ENCODE measurements around the gene CACNA1B.

CACNA1B gene

GRCh38 chr9:138043411-138044345, 166.1 kb downstream of the CACNA1B start:
- DNase-seq = no peak

- no peak for DNase-seq
These were observed 167.2 kb downstream of the CACNA1B start for GRCh38 chr9:138044485-138045383.

- DNase-seq = no peak
These were observed 168.2 kb downstream of the CACNA1B start for GRCh38 chr9:138045541-138046490.

DNA sequence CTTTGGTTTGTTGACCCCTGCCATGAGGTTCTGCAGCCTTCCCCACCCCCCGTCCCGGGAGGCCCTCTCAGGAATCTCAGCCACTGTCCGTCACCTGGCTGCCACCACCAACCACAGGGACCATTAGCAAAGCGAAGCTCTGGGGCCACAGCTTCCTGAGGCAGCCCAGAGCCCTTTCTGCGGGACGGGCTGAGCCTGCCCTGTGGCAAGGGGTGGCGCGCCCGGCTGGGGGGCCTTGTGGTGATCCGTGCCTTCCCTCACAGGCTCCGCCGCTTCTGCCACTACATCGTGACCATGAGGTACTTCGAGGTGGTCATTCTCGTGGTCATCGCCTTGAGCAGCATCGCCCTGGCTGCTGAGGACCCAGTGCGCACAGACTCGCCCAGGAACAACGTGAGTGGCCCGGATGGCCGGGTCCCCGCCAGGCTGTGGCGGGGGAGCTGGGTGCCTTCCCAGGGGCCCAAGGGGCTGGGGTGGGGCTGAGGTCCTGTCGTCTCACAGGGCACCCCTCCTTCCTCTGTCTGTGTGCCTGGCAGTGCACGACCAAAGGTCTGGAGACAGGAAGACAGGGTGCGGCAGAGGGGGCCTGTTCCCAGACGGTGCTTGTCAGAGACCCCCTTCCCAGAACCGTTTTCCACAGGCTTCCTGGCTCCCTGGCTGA, 169.2 kb downstream of the CACNA1B start:
- no peak for DNase-seq

- DNase-seq = no peak
These were observed 170.0 kb downstream of the CACNA1B start for GRCh38 chr9:138047469-138048040.

- no peak for DNase-seq
These were observed 170.6 kb downstream of the CACNA1B start for GRCh38 chr9:138048184-138048583.

- no peak for DNase-seq
These were observed 171.7 kb downstream of the CACNA1B start for GRCh38 chr9:138049085-138049778.

GRCh38 chr9:138049779-138050471, 172.3 kb downstream of the CACNA1B start:
- DNase-seq = no peak

DNA sequence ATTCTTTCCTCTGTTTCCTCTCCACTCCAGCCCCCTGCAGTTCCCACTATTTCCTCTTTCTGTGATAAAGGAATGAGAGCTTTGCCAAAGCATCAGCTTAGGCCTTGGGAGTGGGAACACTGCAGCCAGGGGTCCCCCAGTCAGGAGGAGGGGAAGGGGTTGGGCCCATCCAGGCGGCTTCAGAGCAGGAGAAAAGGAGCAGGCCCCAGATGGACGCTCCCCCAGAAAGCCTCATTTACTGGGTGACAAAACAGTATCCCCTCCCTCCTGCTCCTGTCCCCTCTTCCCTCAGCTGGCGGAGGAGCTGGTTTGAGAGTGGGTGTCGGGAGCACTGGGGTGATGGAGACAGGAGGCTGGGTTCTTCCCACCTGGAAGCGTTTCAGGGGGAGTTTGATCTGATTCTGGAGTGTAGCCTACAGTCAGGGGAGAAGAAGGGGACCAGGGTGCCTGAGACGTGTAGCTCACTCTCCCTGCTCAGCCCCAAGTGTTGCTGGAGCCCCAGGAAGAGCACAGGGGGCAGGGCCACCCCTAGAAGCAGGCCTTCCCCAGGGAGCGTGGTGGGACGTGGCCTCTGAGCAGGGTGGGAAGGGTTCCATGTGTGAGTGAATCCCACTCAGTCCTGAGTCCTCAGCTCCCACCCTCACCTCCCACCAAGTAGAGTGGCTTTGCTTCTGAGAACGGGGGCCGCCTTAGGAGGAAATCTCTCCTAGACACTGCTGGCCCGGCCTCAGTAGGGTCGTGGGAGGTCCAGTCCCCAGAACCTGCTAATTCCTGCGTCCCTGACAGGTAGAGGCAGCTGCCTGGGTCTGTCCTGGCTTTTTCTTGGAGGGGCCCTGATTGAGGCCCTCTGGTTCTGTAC, 173.1 kb downstream of the CACNA1B start:
- no peak for DNase-seq

GRCh38 chr9:138051586-138052321, 174.2 kb downstream of the CACNA1B start:
- DNase-seq = no peak

DNA sequence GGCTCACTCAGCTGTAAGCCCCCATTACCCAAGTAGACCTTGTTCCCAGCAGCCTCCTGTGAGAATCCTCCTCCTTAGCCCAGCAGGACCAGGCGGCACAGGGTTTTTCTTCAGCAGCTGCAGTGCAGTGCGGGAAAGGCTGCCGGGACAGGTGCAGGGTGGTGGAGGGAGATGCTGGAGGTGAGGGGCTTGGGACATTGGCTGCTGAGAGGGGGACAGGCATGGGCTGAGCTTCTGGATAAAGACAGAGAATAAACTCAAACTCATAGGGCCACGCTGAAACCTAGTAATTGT, 174.7 kb downstream of the CACNA1B start:
- DNase-seq = no peak

GRCh38 chr9:138052635-138053320, 175.2 kb downstream of the CACNA1B start:
- no peak for DNase-seq

- DNase-seq = no peak
These were observed 175.8 kb downstream of the CACNA1B start for GRCh38 chr9:138053321-138053868.

DNA sequence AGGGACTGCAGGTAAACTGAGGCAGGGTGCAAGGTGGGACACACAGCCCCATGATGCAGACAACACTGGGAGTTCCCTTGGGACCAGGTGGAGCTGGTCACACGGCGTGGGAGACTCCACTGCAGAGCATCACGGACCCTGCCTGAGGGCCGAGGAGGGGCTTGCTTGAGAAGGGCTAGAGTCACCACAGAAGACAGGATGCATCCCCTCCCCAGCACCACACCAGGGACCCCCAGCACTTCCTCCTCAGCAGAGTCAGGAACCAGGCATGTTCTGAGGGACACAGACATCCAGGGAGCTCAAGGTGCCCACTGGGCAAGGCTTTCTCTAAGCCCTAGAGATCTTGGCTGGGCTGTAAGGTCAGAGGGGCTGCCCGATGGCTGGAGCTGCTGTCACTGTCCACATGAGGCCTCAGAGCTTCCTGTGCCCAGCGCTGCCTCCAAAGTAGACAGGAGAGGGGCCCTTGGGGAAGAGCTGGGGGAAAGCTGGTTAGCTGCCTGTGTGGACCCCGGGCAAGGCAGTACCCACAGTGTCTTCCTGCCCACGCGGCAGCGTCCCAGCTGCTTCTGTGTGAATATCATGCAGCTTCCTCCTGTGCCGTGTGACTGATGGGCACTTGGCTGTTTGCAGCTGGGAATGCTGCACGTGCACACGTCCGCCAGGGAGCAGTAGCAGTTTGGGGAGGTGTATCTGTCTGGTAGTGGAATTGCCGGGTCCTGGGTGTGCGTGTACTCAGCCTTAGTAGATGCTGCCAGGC, 176.6 kb downstream of the CACNA1B start:
- no peak for DNase-seq

- no peak for DNase-seq
These were observed 180.1 kb downstream of the CACNA1B start for GRCh38 chr9:138057726-138058125.

GRCh38 chr9:138058181-138058580, 180.6 kb downstream of the CACNA1B start:
- DNase-seq = no peak

- no peak for DNase-seq
These were observed 181.6 kb downstream of the CACNA1B start for GRCh38 chr9:138059196-138059595.

All from activated effector memory CD4-positive, alpha-beta T cell treated with Interleukin-2 at 50 U/mL for 16 hours (primary cell).